Heart left ventricle (tissue), 13 donors: ENCODE measurements around the gene CLSTN2.

Experiments used
- CTCF ChIP-seq, 12 donors: fragments of 200-600 bp; sonication (generic) in 4 of 12; IDR thresholded peaks; one replicate each; pipeline versions ENCODE4 v1.5.0 to v1.8.0; 2018 to 2022; ENCODE audit warnings: antibody characterized with exemption in 12 of 12, mild to moderate bottlenecking in 5 of 12
- POLR2A ChIP-seq, 2 donors: fragments of 450-650 bp; IDR thresholded peaks; one replicate each; pipeline ENCODE4 v1.6.1; 2017; ENCODE audit warnings: antibody characterized with exemption in 2 of 2, mild to moderate bottlenecking in 2 of 2, moderate library complexity in 2 of 2
- donor health status: ischemic (EF 13 %, LVEDD 7.1; RV severe dilation, severe dysfunction).
- donor health status: DM: no; HTN: yes; CAD: no.
- donor health status: DM: no; HTN: no; CAD: no.
- donor health status: ischemic (EF 25% LVEDD 6.9; RV normal size, moderate dysfunction).
- donor health status: ischemic (EF 25% LVEDD 5.7; RV mildly dilated, moderate dysfunction).
- donor health status: ischemic (EF 35%, LVEDD 5.7; RV mildly dilated, moderate dysfunction).
- donor health status: nonischemic (EF 11% LVEDD 7.7; RV severe dilation, severe dysfunction).
- donor health status: DM: yes; HTN: yes; CAD: no.
- donor health status: PGD.
- donor health status: ischemic (EF 29% LVEDD 5.4; RV normal size, mild dysfunction).
- donor health status: nonischemic (EF 23%, LVEDD 6.1; RV moderate dilation, normal function).

GRCh38 chr3:140449413-140450256 is 514.6 kb downstream of the CLSTN2 start:
- TF ChIP-seq CTCF (IDR thresholded peaks at IDR 0.05) (no peak), POLR2A (IDR thresholded peaks at IDR 0.05) (no peak)
